NCI-H1436 treated with DMSO at 0.1 percent for 48 hours (cell line): ENCODE data around the gene CYBA.
A peak's percentile ranks its signal among the peaks of the same experiment; 100 is the strongest.

ENCODE experiments used
- DNase-seq: peaks from one replicate; lab custom pipeline; 2025; lab: John Stamatoyannopoulos, UW

Gene CYBA

GRCh38 chr16:88662843-88663606, 12.2 kb upstream of the CYBA start, which contains the start of gene MVD:
Gene MVD (minus strand): TSS chr16:88663091. CDS start chr16:88663080, 11 bp downstream.
- peak; percentile 83 for DNase-seq

GRCh38 chr16:88662222-88662842, 11.5 kb upstream of the CYBA start:
- DNase-seq = no peak

GRCh38 chr16:88661468-88661867, 10.6 kb upstream of the CYBA start:
- no peak for DNase-seq

- DNase-seq = no peak
These were observed 8.3 kb upstream of the CYBA start for GRCh38 chr16:88659160-88659559.

- no peak for DNase-seq
These were observed 7.9 kb upstream of the CYBA start for GRCh38 chr16:88658714-88659113.

- DNase-seq = no peak
These were observed 6.5 kb upstream of the CYBA start for GRCh38 chr16:88657371-88657770.

GRCh38 chr16:88656291-88656980, 5.6 kb upstream of the CYBA start:
- DNase-seq = no peak

- no peak for DNase-seq
These were observed 5.0 kb upstream of the CYBA start for GRCh38 chr16:88655733-88656281.

- DNase-seq = no peak
These were observed 4.3 kb upstream of the CYBA start for GRCh38 chr16:88655053-88655732.

- no peak for DNase-seq
These were observed 3.7 kb upstream of the CYBA start for GRCh38 chr16:88654363-88655052.

GRCh38 chr16:88653596-88654362, 2.9 kb upstream of the CYBA start:
- no peak for DNase-seq

GRCh38 chr16:88653101-88653500, 2.2 kb upstream of the CYBA start:
- DNase-seq = no peak

- DNase-seq = no peak
These were observed 1.9 kb upstream of the CYBA start for GRCh38 chr16:88652762-88653063.

GRCh38 chr16:88651989-88652761, 1.3 kb upstream of the CYBA start:
- DNase-seq = no peak

GRCh38 chr16:88651276-88651988, 579 bp upstream of the CYBA start:
- DNase-seq = no peak

- DNase-seq = no peak
These were observed 717 bp downstream of the CYBA start for GRCh38 chr16:88649924-88650748.

GRCh38 chr16:88649195-88649923, 1.5 kb downstream of the CYBA start:
- peak; percentile 54 for DNase-seq
